Measurements from ENCODE around the gene NDST3.

The NDST3 gene

GRCh38 chr4:118035309-118035708 is 1.0 kb downstream of the NDST3 start:
- Histone ChIP-seq H3K27me3 (ENCODE audit: insufficient read depth, low read length) (peaks cover 7% of the 10 kb centered on the region), H2AFZ (ENCODE audit: low read depth, low read length) (no peak overlapping the region), H3K36me3 (ENCODE audit: insufficient read depth, low read length) (no peaks in the 10 kb centered on the region), H3K4me3 (ENCODE audit: low read length) (no peak overlapping the region), H3K9me3 (ENCODE audit: low read length) (no peaks in the 10 kb centered on the region), H3K4me1 (ENCODE audit: insufficient read depth, low read length) (peaks cover 5% of the 10 kb centered on the region)

- Histone ChIP-seq H3K36me3 (ENCODE audit: insufficient read depth, low read length) (no peaks in the 10 kb centered on the region), H2AFZ (ENCODE audit: low read depth, low read length) (no peak overlapping the region), H3K4me1 (ENCODE audit: insufficient read depth, low read length) (peaks cover 5% of the 10 kb centered on the region), H3K27me3 (ENCODE audit: insufficient read depth, low read length) (peaks cover 7% of the 10 kb centered on the region), H3K9me3 (ENCODE audit: low read length) (no peaks in the 10 kb centered on the region), H3K4me3 (ENCODE audit: low read length) (no peak overlapping the region)
These were observed 2.0 kb downstream of the NDST3 start for GRCh38 chr4:118036336-118036735.

GRCh38 chr4:118037955-118038354 is 3.7 kb downstream of the NDST3 start:
- Histone ChIP-seq H2AFZ (ENCODE audit: low read depth, low read length) (no peak overlapping the region), H3K36me3 (ENCODE audit: insufficient read depth, low read length) (no peaks in the 10 kb centered on the region), H3K4me1 (ENCODE audit: insufficient read depth, low read length) (peaks cover 5% of the 10 kb centered on the region), H3K9me3 (ENCODE audit: low read length) (no peaks in the 10 kb centered on the region), H3K27me3 (ENCODE audit: insufficient read depth, low read length) (peaks cover 3% of the 10 kb centered on the region), H3K4me3 (ENCODE audit: low read length) (no peak overlapping the region)

- Histone ChIP-seq H3K4me1 (ENCODE audit: insufficient read depth, low read length) (no peaks in the 10 kb centered on the region), H3K36me3 (ENCODE audit: insufficient read depth, low read length) (no peaks in the 10 kb centered on the region), H3K9me3 (ENCODE audit: low read length) (no peaks in the 10 kb centered on the region), H2AFZ (ENCODE audit: low read depth, low read length) (no peak overlapping the region), H3K27me3 (ENCODE audit: insufficient read depth, low read length) (no peaks in the 10 kb centered on the region), H3K4me3 (ENCODE audit: low read length) (no peak overlapping the region)
These were observed 12.0 kb downstream of the NDST3 start for GRCh38 chr4:118046323-118046722.

GRCh38 chr4:118047043-118047442 is 12.8 kb downstream of the NDST3 start:
- H2AFZ ChIP-seq (ENCODE audit: low read depth, low read length): no peak overlapping the region
- H3K4me1 ChIP-seq (ENCODE audit: insufficient read depth, low read length): no peaks in the 10 kb centered on the region
- no peaks in the 10 kb centered on the region for H3K27me3 ChIP-seq (ENCODE audit: insufficient read depth, low read length)
- no peak overlapping the region for H3K4me3 ChIP-seq (ENCODE audit: low read length)
- no peaks in the 10 kb centered on the region for H3K9me3 ChIP-seq (ENCODE audit: low read length)
- H3K36me3 ChIP-seq (ENCODE audit: insufficient read depth, low read length): no peaks in the 10 kb centered on the region

GRCh38 chr4:118058955-118059354 is 24.7 kb downstream of the NDST3 start:
- no peak overlapping the region for H2AFZ ChIP-seq (ENCODE audit: low read depth, low read length)
- H3K27me3 ChIP-seq (ENCODE audit: insufficient read depth, low read length): no peaks in the 10 kb centered on the region
- no peak overlapping the region for H3K4me3 ChIP-seq (ENCODE audit: low read length)
- peaks cover 3% of the 10 kb centered on the region for H3K4me1 ChIP-seq (ENCODE audit: insufficient read depth, low read length)
- H3K9me3 ChIP-seq (ENCODE audit: low read length): no peaks in the 10 kb centered on the region
- no peaks in the 10 kb centered on the region for H3K36me3 ChIP-seq (ENCODE audit: insufficient read depth, low read length)

- Histone ChIP-seq H3K27me3 (ENCODE audit: insufficient read depth, low read length) (no peaks in the 10 kb centered on the region), H2AFZ (ENCODE audit: low read depth, low read length) (no peak overlapping the region), H3K9me3 (ENCODE audit: low read length) (no peaks in the 10 kb centered on the region), H3K4me1 (ENCODE audit: insufficient read depth, low read length) (peaks cover 3% of the 10 kb centered on the region), H3K4me3 (ENCODE audit: low read length) (no peak overlapping the region), H3K36me3 (ENCODE audit: insufficient read depth, low read length) (no peaks in the 10 kb centered on the region)
These were observed 25.1 kb downstream of the NDST3 start for GRCh38 chr4:118059397-118059796.

GRCh38 chr4:118076958-118077766 is 42.9 kb downstream of the NDST3 start:
- H3K27me3 ChIP-seq (ENCODE audit: insufficient read depth, low read length): no peaks in the 10 kb centered on the region
- no peaks in the 10 kb centered on the region for H3K9me3 ChIP-seq (ENCODE audit: low read length)
- H3K4me3 ChIP-seq (ENCODE audit: low read length): no peak overlapping the region
- H3K4me1 ChIP-seq (ENCODE audit: insufficient read depth, low read length): no peaks in the 10 kb centered on the region
- H3K36me3 ChIP-seq (ENCODE audit: insufficient read depth, low read length): no peaks in the 10 kb centered on the region
- no peak overlapping the region for H2AFZ ChIP-seq (ENCODE audit: low read depth, low read length)

GRCh38 chr4:118077767-118078105 is 43.5 kb downstream of the NDST3 start:
- H3K4me3 ChIP-seq (ENCODE audit: low read length): no peak overlapping the region

GRCh38 chr4:118081434-118081833 is 47.1 kb downstream of the NDST3 start:
- H3K27me3 ChIP-seq (ENCODE audit: insufficient read depth, low read length): no peaks in the 10 kb centered on the region
- H3K4me1 ChIP-seq (ENCODE audit: insufficient read depth, low read length): peaks cover 11% of the 10 kb centered on the region
- H3K4me3 ChIP-seq (ENCODE audit: low read length): no peak overlapping the region
- no peaks in the 10 kb centered on the region for H3K9me3 ChIP-seq (ENCODE audit: low read length)
- no peak overlapping the region for H2AFZ ChIP-seq (ENCODE audit: low read depth, low read length)
- no peaks in the 10 kb centered on the region for H3K36me3 ChIP-seq (ENCODE audit: insufficient read depth, low read length)

More at GRCh38 chr4:118077767-118078105, 43.5 kb downstream of the NDST3 start:
- Histone ChIP-seq H3K27me3 (ENCODE audit: insufficient read depth, low read length) (no peaks in the 10 kb centered on the region), H3K9me3 (ENCODE audit: low read length) (no peaks in the 10 kb centered on the region), H2AFZ (ENCODE audit: low read depth, low read length) (no peak overlapping the region), H3K36me3 (ENCODE audit: insufficient read depth, low read length) (no peaks in the 10 kb centered on the region), H3K4me1 (ENCODE audit: insufficient read depth, low read length) (no peaks in the 10 kb centered on the region)

GRCh38 chr4:118082182-118082581 is 47.9 kb downstream of the NDST3 start:
- no peak overlapping the region for H2AFZ ChIP-seq (ENCODE audit: low read depth, low read length)
- no peaks in the 10 kb centered on the region for H3K36me3 ChIP-seq (ENCODE audit: insufficient read depth, low read length)
- no peaks in the 10 kb centered on the region for H3K27me3 ChIP-seq (ENCODE audit: insufficient read depth, low read length)
- peaks cover 18% of the 10 kb centered on the region for H3K4me1 ChIP-seq (ENCODE audit: insufficient read depth, low read length)
- no peak overlapping the region for H3K4me3 ChIP-seq (ENCODE audit: low read length)
- H3K9me3 ChIP-seq (ENCODE audit: low read length): no peaks in the 10 kb centered on the region

- no peak overlapping the region for H3K4me3 ChIP-seq (ENCODE audit: low read length)
These were observed 51.4 kb downstream of the NDST3 start for GRCh38 chr4:118085700-118086099.

GRCh38 chr4:118086344-118086743 is 52.1 kb downstream of the NDST3 start:
- H3K27me3 ChIP-seq (ENCODE audit: insufficient read depth, low read length): no peaks in the 10 kb centered on the region
- H2AFZ ChIP-seq (ENCODE audit: low read depth, low read length): no peak overlapping the region
- H3K4me3 ChIP-seq (ENCODE audit: low read length): no peak overlapping the region
- no peaks in the 10 kb centered on the region for H3K9me3 ChIP-seq (ENCODE audit: low read length)
- H3K36me3 ChIP-seq (ENCODE audit: insufficient read depth, low read length): no peaks in the 10 kb centered on the region
- peaks cover 26% of the 10 kb centered on the region for H3K4me1 ChIP-seq (ENCODE audit: insufficient read depth, low read length)

More at GRCh38 chr4:118085700-118086099, 51.4 kb downstream of the NDST3 start:
- Histone ChIP-seq H2AFZ (ENCODE audit: low read depth, low read length) (no peak overlapping the region), H3K4me1 (ENCODE audit: insufficient read depth, low read length) (peaks cover 26% of the 10 kb centered on the region), H3K27me3 (ENCODE audit: insufficient read depth, low read length) (no peaks in the 10 kb centered on the region), H3K36me3 (ENCODE audit: insufficient read depth, low read length) (no peaks in the 10 kb centered on the region), H3K9me3 (ENCODE audit: low read length) (no peaks in the 10 kb centered on the region)

GRCh38 chr4:118087366-118087765 is 53.1 kb downstream of the NDST3 start:
- no peak overlapping the region for H3K4me3 ChIP-seq (ENCODE audit: low read length)
- no peaks in the 10 kb centered on the region for H3K36me3 ChIP-seq (ENCODE audit: insufficient read depth, low read length)
- no peaks in the 10 kb centered on the region for H3K9me3 ChIP-seq (ENCODE audit: low read length)
- peaks cover 26% of the 10 kb centered on the region for H3K4me1 ChIP-seq (ENCODE audit: insufficient read depth, low read length)
- no peaks in the 10 kb centered on the region for H3K27me3 ChIP-seq (ENCODE audit: insufficient read depth, low read length)
- no peak overlapping the region for H2AFZ ChIP-seq (ENCODE audit: low read depth, low read length)

Data from neuron (in vitro differentiated cells).